Thyroid gland (tissue), 4 donors: Measurements from ENCODE around the gene RREB1.

ENCODE experiments used
- POLR2A ChIP-seq, 2 donors: fragments of 450-650 bp; IDR thresholded peaks; one replicate each; pipeline ENCODE4 v1.6.1; 2017; ENCODE audit warnings: antibody characterized with exemption in 2 of 2, mild to moderate bottlenecking in 2 of 2, moderate library complexity in 1 of 2
- TF ChIP-seq, protein P1 (sequence below), 6 experiments: fragments of 200-600 bp in 3 of 6; fragments of 450-650 bp in 3 of 6; sonication (generic) in 3 of 6; IDR thresholded peaks; one replicate each; pipeline ENCODE4 v1.5.1; 2016 to 2019; ENCODE audit warnings: antibody characterized with exemption in 6 of 6, mild to moderate bottlenecking in 2 of 6, inconsistent platforms in 1 of 6, moderate library complexity in 1 of 6

DNA sequence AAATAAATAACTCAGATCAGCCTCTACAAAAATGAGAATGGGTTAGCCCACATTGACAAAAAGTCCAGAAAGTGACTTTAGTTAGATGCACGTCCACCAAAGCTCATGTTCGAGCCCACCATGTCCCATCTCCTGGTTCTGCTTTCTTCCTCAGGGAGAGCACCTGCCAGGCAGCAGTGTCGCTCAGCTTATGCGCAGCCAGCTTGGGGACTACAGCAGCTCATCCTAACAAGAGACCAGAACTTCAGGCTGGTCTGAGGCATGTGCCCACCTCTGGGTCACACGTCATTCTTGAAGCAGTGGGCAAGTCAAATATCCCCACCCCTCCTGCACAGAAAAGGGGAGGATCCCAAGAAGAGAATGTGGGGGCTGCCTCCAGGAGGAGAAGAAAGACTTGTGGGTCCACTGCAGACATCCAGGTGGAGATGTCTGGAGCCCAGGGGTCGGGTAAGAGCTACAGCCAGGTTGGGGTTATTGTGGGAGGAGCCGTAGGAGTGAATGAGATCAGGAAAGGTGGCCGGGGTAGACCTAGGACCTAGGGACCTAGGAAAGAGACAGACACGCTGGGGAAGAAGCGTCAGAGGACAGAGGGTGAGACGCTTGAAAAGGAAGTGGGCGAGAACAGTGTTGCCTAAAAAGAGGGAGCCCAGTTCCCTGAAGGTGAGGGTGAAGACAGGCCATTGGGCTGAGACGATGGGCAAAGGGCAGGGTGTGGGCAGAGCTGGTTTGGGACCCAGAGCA is 152.7 kb downstream of the RREB1 start:
- TF ChIP-seq POLR2A (IDR thresholded peaks at IDR 0.05), result no peak
- TF ChIP-seq, protein P1, sequence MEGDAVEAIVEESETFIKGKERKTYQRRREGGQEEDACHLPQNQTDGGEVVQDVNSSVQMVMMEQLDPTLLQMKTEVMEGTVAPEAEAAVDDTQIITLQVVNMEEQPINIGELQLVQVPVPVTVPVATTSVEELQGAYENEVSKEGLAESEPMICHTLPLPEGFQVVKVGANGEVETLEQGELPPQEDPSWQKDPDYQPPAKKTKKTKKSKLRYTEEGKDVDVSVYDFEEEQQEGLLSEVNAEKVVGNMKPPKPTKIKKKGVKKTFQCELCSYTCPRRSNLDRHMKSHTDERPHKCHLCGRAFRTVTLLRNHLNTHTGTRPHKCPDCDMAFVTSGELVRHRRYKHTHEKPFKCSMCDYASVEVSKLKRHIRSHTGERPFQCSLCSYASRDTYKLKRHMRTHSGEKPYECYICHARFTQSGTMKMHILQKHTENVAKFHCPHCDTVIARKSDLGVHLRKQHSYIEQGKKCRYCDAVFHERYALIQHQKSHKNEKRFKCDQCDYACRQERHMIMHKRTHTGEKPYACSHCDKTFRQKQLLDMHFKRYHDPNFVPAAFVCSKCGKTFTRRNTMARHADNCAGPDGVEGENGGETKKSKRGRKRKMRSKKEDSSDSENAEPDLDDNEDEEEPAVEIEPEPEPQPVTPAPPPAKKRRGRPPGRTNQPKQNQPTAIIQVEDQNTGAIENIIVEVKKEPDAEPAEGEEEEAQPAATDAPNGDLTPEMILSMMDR (IDR thresholded peaks at IDR 0.05), result no peak
